ENCODE data around the gene GATA3. TPM values are rescaled to one million over a fixed set of nuclear protein-coding genes. Genes with fewer than 3 reads are reported as not detected.

GATA3 gene
- total RNA-seq, 2 experiments from 2014 or later: 24.4 to 27.2 TPM

GRCh38 chr10:8069627-8070026, 15.1 kb downstream of the GATA3 start:
- H3K4me1 Mint-ChIP-seq (ENCODE audit: low read depth): peaks cover 78% of the 10 kb centered on the region
- TF ChIP-seq CTCF (IDR thresholded peaks at IDR 0.05): no peak
- peaks cover 88% of the 10 kb centered on the region for H3K36me3 Mint-ChIP-seq (ENCODE audit: low read depth)
- H3K9me3 Mint-ChIP-seq: no peaks in the 10 kb centered on the region
- H3K27ac Mint-ChIP-seq: peak overlapping the region; percentile 77
- ATAC-seq (no peak), DNase-seq (no peak)
- intact Hi-C loops (cut with micrococcal nuclease): no loop called here
- no peak overlapping the region for H3K4me3 Mint-ChIP-seq
- CTCF ChIA-PET: no interaction called here
- POLR2A ChIA-PET: interaction anchor here (1.6 kb wide), 1 partner anchor 10 kb away, joined by 5 read pairs; no protein-coding TSS in a partner anchor
- H3K27me3 Mint-ChIP-seq: no peaks in the 10 kb centered on the region

GRCh38 chr10:8070440-8070839, 16.0 kb downstream of the GATA3 start:
- ATAC-seq (no peak), DNase-seq (no peak)
- Mint-ChIP-seq H3K27me3 (no peaks in the 10 kb centered on the region), H3K4me3 (no peak overlapping the region), H3K4me1 (ENCODE audit: low read depth) (peaks cover 73% of the 10 kb centered on the region), H3K27ac (no peak overlapping the region), H3K9me3 (no peaks in the 10 kb centered on the region), H3K36me3 (ENCODE audit: low read depth) (peaks cover 85% of the 10 kb centered on the region)
- no peak for TF ChIP-seq CTCF (IDR thresholded peaks at IDR 0.05)
- POLR2A ChIA-PET: interaction anchor here (1.5 to 1.6 kb wide), 3 partner anchors 9 to 68 kb away, joined by 3 to 5 read pairs (median 4); no protein-coding TSS in a partner anchor
- intact Hi-C loops (cut with micrococcal nuclease): no loop called here
- CTCF ChIA-PET: no interaction called here

- TF ChIP-seq CTCF (IDR thresholded peaks at IDR 0.05): no peak
- no peaks in the 10 kb centered on the region for H3K9me3 Mint-ChIP-seq
- peaks cover 82% of the 10 kb centered on the region for H3K36me3 Mint-ChIP-seq (ENCODE audit: low read depth)
- ATAC-seq (no peak), DNase-seq (no peak)
- H3K4me1 Mint-ChIP-seq (ENCODE audit: low read depth): peaks cover 67% of the 10 kb centered on the region
- CTCF ChIA-PET: interaction anchor here (0.9 to 1.0 kb wide), 2 partner anchors 19 to 53 kb away, joined by 3 to 4 read pairs; no protein-coding TSS in a partner anchor
- intact Hi-C loops (cut with micrococcal nuclease): no loop called here
- no peaks in the 10 kb centered on the region for H3K27me3 Mint-ChIP-seq
- no peak overlapping the region for H3K4me3 Mint-ChIP-seq
- POLR2A ChIA-PET: interaction anchor here (1.5 to 1.6 kb wide), 2 partner anchors 9 to 68 kb away, joined by 3 to 4 read pairs; no protein-coding TSS in a partner anchor
- H3K27ac Mint-ChIP-seq: peak overlapping the region; percentile 64
These were observed 16.5 kb downstream of the GATA3 start for GRCh38 chr10:8071006-8071405.

- no peak for DNase-seq
- ChIA-PET CTCF (interaction anchor here (0.9 to 1.0 kb wide), 2 partner anchors 19 to 52 kb away, joined by 3 to 4 read pairs; no protein-coding TSS in a partner anchor), POLR2A (interaction anchor here (0.6 to 1.6 kb wide), 4 partner anchors 10 to 76 kb away, joined by 3 to 4 read pairs (median 3); no protein-coding TSS in a partner anchor)
- intact Hi-C loops (cut with micrococcal nuclease): no loop called here
- Mint-ChIP-seq H3K9me3 (no peaks in the 10 kb centered on the region), H3K27ac (no peak overlapping the region), H3K4me3 (no peak overlapping the region), H3K27me3 (no peaks in the 10 kb centered on the region), H3K36me3 (ENCODE audit: low read depth) (peaks cover 75% of the 10 kb centered on the region), H3K4me1 (ENCODE audit: low read depth) (peaks cover 61% of the 10 kb centered on the region)
- ATAC-seq: no peak
- no peak for TF ChIP-seq CTCF (IDR thresholded peaks at IDR 0.05)
These were observed 17.2 kb downstream of the GATA3 start for GRCh38 chr10:8071666-8072065.

GRCh38 chr10:8072211-8072610, 17.7 kb downstream of the GATA3 start:
- Mint-ChIP-seq H3K4me1 (ENCODE audit: low read depth) (peaks cover 55% of the 10 kb centered on the region), H3K27me3 (no peaks in the 10 kb centered on the region), H3K9me3 (no peaks in the 10 kb centered on the region), H3K36me3 (ENCODE audit: low read depth) (peaks cover 70% of the 10 kb centered on the region), H3K4me3 (no peak overlapping the region), H3K27ac (peak overlapping the region; percentile 29)
- intact Hi-C loops (cut with micrococcal nuclease): no loop called here
- DNase-seq (no peak), ATAC-seq (no peak)
- ChIA-PET POLR2A (interaction anchor here (0.6 to 0.9 kb wide), 2 partner anchors 14 to 75 kb away, joined by 3 read pairs; no protein-coding TSS in a partner anchor), CTCF (interaction anchor here (1.0 kb wide), 1 partner anchor 51 kb away, joined by 3 read pairs; no protein-coding TSS in a partner anchor)
- no peak for TF ChIP-seq CTCF (IDR thresholded peaks at IDR 0.05)

Data from activated CD8-positive, alpha-beta T cell treated with anti-CD3 and anti-CD28 coated beads for 36 hours (primary cell).